GM18951 (cell line): ENCODE data around the gene MPZL1.

Experiments
- POLR2A ChIP-seq: IDR thresholded peaks from 4 replicates; pipeline ENCODE4 v1.6.1; 2011; ENCODE audit warnings: mild to moderate bottlenecking; ENCODE audit not compliant: insufficient read length, insufficient read depth; ENCODE audit errors: extremely low read depth
- in situ Hi-C: fragments of 300-500 bp; cut with MboI; formaldehyde crosslinking; loops from one replicate; pipeline ENCODE4 v1.12.0; 2022; ENCODE audit warnings: low sequenced_read_pairs, mixed read lengths, inconsistent platforms; ENCODE audit not compliant: unreplicated experiment

Gene MPZL1

DNA sequence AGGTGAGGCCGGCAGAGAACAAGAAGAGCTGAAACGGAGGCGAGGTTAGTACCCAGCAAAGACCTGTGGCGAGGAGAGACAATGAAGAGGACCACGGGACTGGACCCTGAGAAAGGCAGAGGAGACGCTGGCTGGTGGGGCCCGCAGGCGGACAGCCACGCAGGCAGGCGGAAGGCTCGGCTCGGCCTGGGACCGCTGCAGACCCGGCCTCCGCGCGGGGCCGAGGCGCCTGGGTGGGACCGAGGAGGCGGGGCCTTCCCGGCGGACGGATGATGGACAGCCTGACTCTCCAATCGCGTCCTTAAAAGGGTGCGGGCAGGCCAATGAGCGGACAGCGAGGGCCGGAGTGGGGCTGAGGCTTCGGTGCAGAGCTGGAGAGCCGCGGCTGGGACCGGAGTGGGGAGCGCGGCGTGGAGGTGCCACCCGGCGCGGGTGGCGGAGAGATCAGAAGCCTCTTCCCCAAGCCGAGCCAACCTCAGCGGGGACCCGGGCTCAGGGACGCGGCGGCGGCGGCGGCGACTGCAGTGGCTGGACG lies at the start of gene MPZL1:
Gene MPZL1 (plus strand): TSS at position 366 of the 535 bp plus-strand sequence. CDS start 170 bp downstream, outside the sequence.
- TF ChIP-seq POLR2A = peak; percentile 73
- in situ Hi-C loops = no loop called here

DNA sequence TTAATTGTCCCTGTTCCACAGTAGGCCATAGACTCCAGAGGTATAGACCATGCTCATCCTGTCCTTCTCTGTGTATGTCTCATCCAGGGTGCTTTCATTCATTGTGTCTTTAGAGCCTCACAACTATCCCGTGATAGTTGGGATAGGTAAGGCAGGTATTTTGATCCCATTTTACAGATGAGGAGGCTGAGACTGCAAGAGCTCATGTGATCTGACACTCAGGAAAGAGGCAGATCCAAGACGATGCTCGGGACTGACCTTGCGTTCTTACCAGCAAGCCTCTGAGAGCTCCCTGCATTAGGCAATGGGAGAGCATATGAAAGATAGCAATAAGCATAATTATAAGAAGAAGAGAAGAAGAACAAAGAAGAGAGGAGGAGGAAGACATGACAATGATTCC lies 49.0 kb upstream of the MPZL1 start:
- in situ Hi-C loops = no loop called here
- no peak for TF ChIP-seq POLR2A

DNA sequence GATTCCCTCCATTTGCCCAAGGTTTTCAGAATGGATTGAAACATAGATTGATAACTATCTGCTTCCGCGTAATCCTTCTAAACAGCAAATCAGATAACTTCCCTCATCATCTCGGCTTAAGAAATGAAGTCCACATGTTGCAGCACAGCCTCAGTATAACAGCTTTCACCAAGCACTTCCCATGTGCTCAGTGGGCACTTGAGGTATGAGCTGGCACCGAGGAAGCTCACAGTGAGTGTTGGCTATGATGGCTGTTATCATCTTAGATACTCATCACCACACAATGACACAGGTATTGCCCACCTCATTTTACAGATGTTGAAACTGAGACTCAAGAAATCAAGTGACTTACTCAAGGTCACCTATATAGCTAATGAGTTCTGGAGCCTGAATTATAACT lies 48.5 kb upstream of the MPZL1 start:
- TF ChIP-seq POLR2A = no peak
- in situ Hi-C loops = no loop called here

DNA sequence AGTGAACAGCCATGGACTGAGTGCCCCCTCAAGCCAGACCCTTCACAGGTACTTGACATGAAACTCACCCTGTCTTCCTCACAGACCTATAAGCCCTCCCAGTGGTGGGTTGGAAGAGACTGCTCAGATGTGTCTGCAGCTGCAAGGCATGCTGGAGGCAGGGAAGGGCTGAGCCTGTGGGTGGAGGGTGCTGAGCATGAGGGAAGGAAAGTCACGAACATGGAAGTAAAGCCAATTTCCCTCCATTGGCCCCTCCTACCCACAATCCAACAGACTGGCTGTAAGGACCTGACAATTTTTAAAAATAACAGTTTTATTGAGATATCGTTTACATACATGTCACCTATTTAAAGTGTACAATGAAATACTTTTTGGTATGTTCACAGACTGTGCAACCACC lies 47.6 kb upstream of the MPZL1 start:
- no peak for TF ChIP-seq POLR2A
- in situ Hi-C loops = no loop called here

DNA sequence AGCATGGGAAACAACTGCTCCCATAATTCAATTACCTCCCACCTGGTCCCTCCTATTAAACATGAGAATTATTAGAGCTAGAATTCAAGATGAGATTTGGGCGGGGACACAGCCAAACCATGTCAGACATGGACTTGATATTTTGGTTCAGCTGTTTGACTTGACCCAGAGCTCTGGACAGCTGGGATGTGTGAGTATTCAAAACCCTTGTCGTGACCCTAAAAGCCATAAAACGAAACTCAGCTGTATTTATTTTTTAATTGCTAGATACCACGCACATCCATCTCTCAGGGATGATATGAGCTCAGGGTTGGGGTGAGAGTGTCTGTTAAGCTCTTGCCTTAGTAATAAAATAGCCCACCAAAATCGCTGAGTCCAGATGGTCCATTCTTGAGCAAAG lies 46.3 kb upstream of the MPZL1 start:
- in situ Hi-C loops = loop anchor here (25.0 kb wide), 1 partner anchor 588 kb away; the partner anchor contains the start of genes GPA33 and STYXL2

DNA sequence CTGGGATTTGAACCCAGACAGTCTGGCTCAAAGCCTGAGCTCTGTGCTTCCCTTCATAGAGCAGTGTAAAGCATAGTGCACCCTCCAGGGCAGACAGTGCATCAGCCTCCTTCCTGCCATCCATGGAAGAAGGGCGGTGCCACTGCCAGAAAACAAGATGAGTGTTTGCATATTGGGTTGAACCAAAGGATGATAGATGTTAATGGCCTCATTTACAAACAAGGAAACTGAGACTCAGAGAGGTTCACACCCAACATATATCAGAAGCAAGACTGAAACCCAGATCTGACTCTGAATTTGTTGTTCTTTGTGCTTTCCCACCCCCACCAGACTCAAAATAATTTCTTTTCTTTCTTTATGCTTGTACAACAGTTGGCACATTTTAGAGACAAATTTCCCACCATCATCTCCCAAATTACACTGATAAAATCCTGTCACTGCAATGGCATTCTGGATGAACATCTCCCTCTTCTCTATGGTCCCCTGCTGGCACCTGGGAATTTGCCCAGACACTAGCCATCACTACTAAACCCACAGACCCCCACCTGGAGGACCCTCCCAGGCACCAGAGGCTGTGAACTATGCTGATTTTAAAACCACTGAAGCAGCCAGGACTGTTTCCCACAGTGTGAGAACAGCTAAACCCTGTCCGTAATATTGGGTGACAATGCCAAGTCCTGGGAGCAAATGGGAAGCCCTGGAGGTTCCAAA lies 45.4 kb upstream of the MPZL1 start:
- peak; percentile 7 for TF ChIP-seq POLR2A
- in situ Hi-C loops = loop anchor here (25.0 kb wide), 1 partner anchor 589 kb away; the partner anchor contains the start of genes GPA33 and STYXL2

More for the DNA sequence above, 46.3 kb upstream of the MPZL1 start:
- TF ChIP-seq POLR2A = no peak

DNA sequence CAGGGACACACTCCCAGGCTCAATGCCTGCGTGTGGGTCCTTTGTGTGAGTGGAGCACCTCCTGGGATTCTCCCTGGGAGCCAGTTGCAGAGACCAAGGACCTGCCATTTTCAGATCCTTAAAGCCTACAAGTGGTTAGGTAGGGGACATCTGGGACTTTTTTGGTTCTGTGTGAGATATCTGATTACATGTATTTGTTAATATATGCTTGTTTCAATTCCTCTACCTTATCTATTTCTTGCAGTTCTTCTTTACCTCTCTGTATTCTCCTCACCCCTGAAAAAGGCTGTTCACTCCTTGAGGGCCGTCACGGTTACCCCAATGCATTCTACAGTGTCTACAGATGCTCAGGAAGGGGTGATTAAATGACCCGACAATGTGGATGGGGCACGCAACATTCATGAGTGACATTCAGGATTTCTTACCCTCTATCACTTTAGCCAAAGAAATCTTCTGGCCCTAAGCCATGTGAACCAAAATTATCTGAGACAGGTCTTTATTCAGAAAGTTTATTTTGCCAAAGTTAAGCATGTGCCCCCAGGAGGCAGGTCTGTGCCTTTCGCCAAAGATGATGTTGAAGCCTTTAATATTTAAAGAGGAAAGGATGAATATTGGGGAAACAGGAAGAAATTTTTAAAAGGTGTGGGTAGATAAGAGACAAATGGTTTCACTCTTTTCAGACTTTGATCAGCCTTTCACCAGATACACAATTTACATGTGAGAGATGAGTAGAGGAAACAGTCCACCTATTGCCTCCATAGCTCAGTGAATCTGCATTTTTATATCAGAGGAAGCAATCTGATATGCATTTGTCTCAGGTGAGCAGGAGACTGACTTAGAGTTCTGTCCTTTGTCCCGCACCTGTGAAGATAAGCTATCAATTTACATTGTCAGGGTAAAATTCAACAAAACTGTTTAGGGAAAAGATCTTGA lies 44.6 kb upstream of the MPZL1 start:
- in situ Hi-C loops = loop anchor here (25.0 kb wide), 1 partner anchor 590 kb away; the partner anchor contains the start of genes GPA33 and STYXL2
- TF ChIP-seq POLR2A = no peak

DNA sequence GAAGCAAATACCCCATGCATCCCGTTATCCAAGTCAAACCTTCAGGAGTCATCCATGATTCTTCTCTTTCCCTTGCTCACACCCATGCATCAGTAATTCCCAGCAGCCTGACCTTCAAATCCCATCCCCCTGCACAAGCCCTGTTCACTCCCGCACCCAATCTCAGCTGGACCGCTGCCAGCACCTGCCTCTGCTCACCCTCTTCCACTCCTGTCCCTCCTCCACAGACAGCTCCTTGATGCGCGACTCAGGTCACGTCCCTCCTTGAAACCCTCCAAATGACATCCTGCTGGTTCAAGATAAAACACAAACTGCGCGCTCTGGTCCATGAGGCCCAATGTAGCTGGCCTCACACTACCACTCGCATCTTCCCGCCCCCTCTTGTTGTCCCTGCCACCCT lies 43.4 kb upstream of the MPZL1 start:
- no peak for TF ChIP-seq POLR2A
- in situ Hi-C loops = loop anchor here (25.0 kb wide), 1 partner anchor 591 kb away; the partner anchor contains the start of genes GPA33 and STYXL2

DNA sequence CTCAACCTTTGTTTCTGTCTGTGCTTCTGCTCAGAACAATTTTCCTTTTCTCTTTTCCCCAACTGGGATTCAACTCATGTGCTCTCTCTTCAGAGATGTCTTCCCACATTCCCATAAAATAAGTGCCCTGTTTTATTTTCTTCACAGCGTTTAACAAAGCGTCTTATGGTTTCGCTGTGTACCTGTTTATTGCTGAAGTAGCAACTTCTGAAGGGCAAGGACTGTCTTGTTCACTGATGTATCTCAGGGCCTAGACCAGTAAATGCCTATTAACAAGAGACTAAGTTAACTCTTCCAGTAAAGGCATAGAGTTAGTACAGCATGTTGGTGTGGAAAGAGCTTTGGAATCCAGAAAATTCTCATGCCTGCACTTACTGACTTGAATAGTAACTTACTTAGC lies 42.9 kb upstream of the MPZL1 start:
- no peak for TF ChIP-seq POLR2A
- in situ Hi-C loops = loop anchor here (25.0 kb wide), 1 partner anchor 592 kb away; the partner anchor contains the start of genes GPA33 and STYXL2

DNA sequence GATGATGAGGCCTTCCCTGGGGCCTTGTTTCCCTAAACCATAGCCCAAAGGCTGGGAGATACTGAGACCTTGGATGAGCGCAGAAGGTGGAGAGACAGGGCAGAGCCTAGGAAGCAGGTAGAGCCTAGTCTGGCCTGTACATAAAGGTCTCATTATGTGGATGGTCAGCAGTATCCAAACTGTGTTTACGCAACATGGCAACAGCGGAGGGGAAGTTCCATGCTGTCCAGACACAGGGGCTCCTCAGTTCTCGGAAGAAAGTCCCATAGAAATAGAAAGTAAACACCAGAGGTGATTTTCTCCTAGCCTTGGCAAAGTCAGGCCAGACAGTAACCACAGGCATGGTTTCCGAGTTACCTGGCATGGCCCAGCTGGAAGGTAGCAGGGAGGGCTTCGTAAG lies 42.1 kb upstream of the MPZL1 start:
- TF ChIP-seq POLR2A = no peak
- in situ Hi-C loops = loop anchor here (25.0 kb wide), 1 partner anchor 592 kb away; the partner anchor contains the start of genes GPA33 and STYXL2

DNA sequence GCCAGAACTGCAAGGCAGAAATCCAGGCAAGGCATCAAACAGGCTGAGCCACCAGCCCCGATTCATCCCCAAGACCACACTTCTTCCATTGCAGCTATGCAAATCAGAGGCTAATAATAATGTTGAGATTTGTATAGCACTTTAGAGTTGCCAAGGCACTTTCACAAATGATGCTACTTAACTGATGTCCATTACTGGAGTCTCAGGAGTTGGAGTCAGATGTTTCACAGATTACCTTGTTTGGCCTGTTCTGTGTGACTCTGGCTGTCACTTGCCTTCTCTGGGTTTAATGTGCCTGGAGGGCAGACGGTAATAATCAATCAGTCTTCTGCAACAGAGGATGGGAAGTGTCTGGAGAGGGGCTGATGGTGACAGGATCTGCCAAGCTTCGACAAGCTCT lies 40.8 kb upstream of the MPZL1 start:
- no peak for TF ChIP-seq POLR2A
- in situ Hi-C loops = loop anchor here (25.0 kb wide), 1 partner anchor 594 kb away; the partner anchor contains the start of genes GPA33 and STYXL2

DNA sequence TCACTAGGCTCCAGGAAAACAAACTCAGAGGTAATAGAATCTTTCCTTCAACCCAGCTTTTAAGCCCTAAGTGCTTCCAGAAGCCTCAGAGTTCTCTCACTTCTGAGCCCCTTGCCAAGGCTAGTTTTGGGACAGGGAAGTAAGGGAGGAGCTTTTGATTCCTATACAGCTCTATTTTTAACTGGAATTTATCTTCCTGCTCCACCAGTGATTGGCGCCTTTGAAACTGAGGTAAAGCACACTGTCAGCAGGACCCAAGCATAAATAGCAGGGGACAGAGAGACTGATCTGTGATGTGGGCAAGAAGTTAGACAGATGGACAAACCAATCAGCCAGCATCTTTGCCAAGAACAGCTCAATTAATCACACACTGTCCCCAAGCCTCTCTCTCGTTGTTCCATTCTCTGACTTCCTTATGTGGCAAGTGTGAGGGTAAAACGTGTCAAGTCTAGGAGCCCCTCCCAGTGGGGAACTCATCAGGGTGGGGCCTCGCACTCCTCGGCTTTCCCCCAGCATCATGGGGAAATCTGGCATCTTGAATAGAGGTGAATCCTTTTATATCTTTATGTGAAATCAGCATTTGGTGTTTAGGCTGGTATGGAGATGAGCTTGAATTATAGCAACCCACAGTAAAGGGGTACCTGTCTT lies 40.2 kb upstream of the MPZL1 start:
- in situ Hi-C loops = loop anchor here (25.0 kb wide), 1 partner anchor 594 kb away; the partner anchor contains the start of genes GPA33 and STYXL2
- TF ChIP-seq POLR2A = no peak
